BE2C (cell line): ENCODE results near the gene UNC13A.

Source experiments
- DNase-seq: peaks from one replicate; pipeline ENCODE4 v3.0.0-alpha.2; 2020
- H3K27me3 ChIP-seq: fragments of 250-450 bp; sonication (Bioruptor Pico); 2 replicates; pipeline ENCODE4 v1.5.1; 2020; ENCODE audit warnings: mild to moderate bottlenecking
- H3K36me3 ChIP-seq: fragments of 250-450 bp; sonication (Bioruptor Pico); 2 replicates; pipeline ENCODE4 v1.5.1; 2020; ENCODE audit warnings: mild to moderate bottlenecking
- H3K4me1 ChIP-seq: fragments of 250-450 bp; sonication (Bioruptor Pico); 2 replicates; pipeline ENCODE4 v1.5.1; 2020
- H3K4me3 ChIP-seq: 2 replicates; pipeline ENCODE4 v1.5.1; 2011; ENCODE audit warnings: low read depth, low read length
- H3K9me3 ChIP-seq: fragments of 250-450 bp; sonication (Bioruptor Pico); 2 replicates; pipeline ENCODE4 v1.5.1; 2020
- CTCF ChIP-seq: IDR thresholded peaks from 2 replicates; pipeline ENCODE4 v1.5.1; 2012; ENCODE audit warnings: mild to moderate bottlenecking, low read depth, low read length

Gene UNC13A

GRCh38 chr19:17726964-17727773 lies 39.0 kb upstream of the UNC13A start:
- TF ChIP-seq CTCF: no peak
- H3K36me3 ChIP-seq: peaks cover 80% of the 10 kb centered on the region
- H3K4me3 ChIP-seq: no peak overlapping the region
- no peaks in the 10 kb centered on the region for H3K27me3 ChIP-seq
- no peaks in the 10 kb centered on the region for H3K9me3 ChIP-seq
- H3K4me1 ChIP-seq: no peaks in the 10 kb centered on the region
- DNase-seq: no peak

DNA sequence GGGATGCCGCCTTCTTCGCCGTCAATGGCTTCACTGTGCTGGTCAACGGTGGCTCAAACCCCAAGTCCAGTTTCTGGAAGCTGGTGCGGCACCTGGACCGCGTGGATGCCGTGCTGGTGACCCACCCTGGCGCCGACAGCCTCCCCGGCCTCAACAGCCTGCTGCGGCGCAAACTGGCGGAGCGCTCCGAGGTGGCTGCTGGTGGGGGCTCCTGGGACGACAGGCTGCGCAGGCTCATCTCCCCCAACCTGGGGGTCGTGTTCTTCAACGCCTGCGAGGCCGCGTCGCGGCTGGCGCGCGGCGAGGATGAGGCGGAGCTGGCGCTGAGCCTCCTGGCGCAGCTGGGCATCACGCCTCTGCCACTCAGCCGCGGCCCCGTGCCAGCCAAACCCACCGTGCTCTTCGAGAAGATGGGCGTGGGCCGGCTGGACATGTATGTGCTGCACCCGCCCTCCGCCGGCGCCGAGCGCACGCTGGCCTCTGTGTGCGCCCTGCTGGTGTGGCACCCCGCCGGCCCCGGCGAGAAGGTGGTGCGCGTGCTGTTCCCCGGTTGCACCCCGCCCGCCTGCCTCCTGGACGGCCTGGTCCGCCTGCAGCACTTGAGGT lies 38.1 kb upstream of the UNC13A start:
- H3K4me3 ChIP-seq: no peak overlapping the region
- H3K27me3 ChIP-seq: no peaks in the 10 kb centered on the region
- H3K4me1 ChIP-seq: no peaks in the 10 kb centered on the region
- TF ChIP-seq CTCF: no peak
- H3K36me3 ChIP-seq: peaks cover 79% of the 10 kb centered on the region
- DNase-seq: no peak
- H3K9me3 ChIP-seq: no peaks in the 10 kb centered on the region

GRCh38 chr19:17725422-17726078 lies 37.4 kb upstream of the UNC13A start:
- peak; percentile 50 for TF ChIP-seq CTCF

DNA sequence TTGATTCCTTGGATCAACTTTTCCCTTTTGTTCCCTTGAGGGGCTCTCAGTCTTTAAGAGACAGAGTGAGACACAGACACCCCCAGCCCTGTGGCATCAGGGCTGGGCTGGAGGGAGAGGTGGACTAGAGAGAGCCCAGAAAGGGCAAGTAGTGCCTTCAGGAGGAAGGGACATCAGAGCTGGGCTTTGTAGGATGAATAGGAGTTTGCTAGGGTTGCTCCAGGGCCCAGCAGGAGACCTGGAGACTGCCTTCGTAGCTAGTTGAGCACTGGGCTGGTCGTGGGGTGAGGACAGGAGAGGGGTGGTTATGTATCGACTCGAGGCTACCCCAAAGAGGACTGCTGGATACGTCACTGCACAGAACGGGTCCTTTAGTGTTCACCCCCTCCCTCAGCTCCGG lies 36.5 kb upstream of the UNC13A start:
- no peak for DNase-seq
- TF ChIP-seq CTCF: no peak
- no peaks in the 10 kb centered on the region for H3K9me3 ChIP-seq
- H3K36me3 ChIP-seq: peaks cover 68% of the 10 kb centered on the region
- H3K27me3 ChIP-seq: no peaks in the 10 kb centered on the region
- no peaks in the 10 kb centered on the region for H3K4me1 ChIP-seq
- H3K4me3 ChIP-seq: no peak overlapping the region

More at GRCh38 chr19:17725422-17726078, 37.4 kb upstream of the UNC13A start:
- Histone ChIP-seq H3K4me1 (no peaks in the 10 kb centered on the region), H3K4me3 (no peak overlapping the region), H3K9me3 (no peaks in the 10 kb centered on the region), H3K36me3 (peaks cover 76% of the 10 kb centered on the region), H3K27me3 (no peaks in the 10 kb centered on the region)
- DNase-seq: peak; percentile 46

DNA sequence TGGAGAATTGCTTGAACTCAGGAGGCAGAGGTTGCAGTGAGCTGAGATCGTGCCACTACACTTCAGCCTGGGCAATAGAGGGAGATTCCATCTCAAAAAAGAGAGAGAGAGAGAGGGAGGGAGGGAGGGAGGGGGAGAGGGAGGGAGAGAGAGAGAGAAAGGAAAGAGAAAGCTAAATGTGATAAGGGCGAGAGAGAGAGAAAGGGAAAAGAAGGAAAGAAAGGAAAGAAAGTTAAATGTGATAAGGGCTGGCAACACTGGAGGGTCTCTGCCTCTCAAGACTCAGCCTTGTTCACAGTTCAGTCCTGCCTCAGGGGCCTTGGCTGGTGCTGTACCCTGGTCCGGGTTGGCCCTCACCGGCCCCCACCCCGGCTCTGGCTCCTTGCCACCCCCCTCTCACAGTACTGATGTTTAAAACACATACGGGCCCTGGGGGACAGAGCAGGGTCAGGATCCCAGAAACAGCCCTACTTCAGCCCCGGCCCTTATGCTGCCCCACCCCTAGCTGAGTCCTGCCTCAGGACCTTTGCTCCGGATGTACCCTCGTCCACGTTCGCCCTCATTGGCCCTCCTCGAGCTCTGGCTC lies 34.6 kb upstream of the UNC13A start:
- no peaks in the 10 kb centered on the region for H3K27me3 ChIP-seq
- no peak for TF ChIP-seq CTCF
- peaks cover 5% of the 10 kb centered on the region; the same call in 1 of the 2 replicates for H3K4me1 ChIP-seq
- DNase-seq: no peak
- peaks cover 49% of the 10 kb centered on the region for H3K36me3 ChIP-seq
- H3K4me3 ChIP-seq: no peak overlapping the region
- H3K9me3 ChIP-seq: no peaks in the 10 kb centered on the region
